RKO (cell line): Measurements from ENCODE around the gene TPSB2.
"Not testable (repeated sequence)": the region's sequence is repeated elsewhere in the genome, so short reads cannot be mapped to it uniquely, and the experiment has no call there.

Experiments used
- DNase-seq: peaks from one replicate; pipeline ENCODE4 v3.0.0-alpha.2; 2016; ENCODE audit warnings: low spot score

TPSB2 gene

GRCh38 chr16:1240436-1240835, 10.5 kb upstream of the TPSB2 start, which contains the start of gene TPSAB1:
TPSAB1 (plus strand) TSS chr16:1240705; CDS start chr16:1240939, 234 bp downstream.
- not testable (repeated sequence) for DNase-seq

- not testable (repeated sequence) for DNase-seq
These were observed 9.6 kb upstream of the TPSB2 start for GRCh38 chr16:1239575-1239974.

GRCh38 chr16:1238909-1239308, 8.9 kb upstream of the TPSB2 start:
- DNase-seq = not testable (repeated sequence)

GRCh38 chr16:1237990-1238389, 8.0 kb upstream of the TPSB2 start:
- no peak for DNase-seq

GRCh38 chr16:1236659-1237058, 6.7 kb upstream of the TPSB2 start:
- not testable (repeated sequence) for DNase-seq

- DNase-seq = not testable (repeated sequence)
These were observed 2.2 kb upstream of the TPSB2 start for GRCh38 chr16:1232049-1232748.

- not testable (repeated sequence) for DNase-seq
These were observed 1.3 kb upstream of the TPSB2 start for GRCh38 chr16:1231301-1231700.

- DNase-seq = not testable (repeated sequence)
These were observed 658 bp upstream of the TPSB2 start for GRCh38 chr16:1230471-1231212.

GRCh38 chr16:1229476-1229875, 508 bp downstream of the TPSB2 start:
- DNase-seq = not testable (repeated sequence)

GRCh38 chr16:1228227-1228626, 1.8 kb downstream of the TPSB2 start:
- not testable (repeated sequence) for DNase-seq

GRCh38 chr16:1226692-1227091, 3.3 kb downstream of the TPSB2 start:
- DNase-seq = not testable (repeated sequence)

- not testable (repeated sequence) for DNase-seq
These were observed 4.2 kb downstream of the TPSB2 start for GRCh38 chr16:1225728-1226311.

GRCh38 chr16:1225051-1225451, 4.9 kb downstream of the TPSB2 start, which contains the start of gene TPSG1:
TPSG1 (minus strand) TSS chr16:1225268; CDS start chr16:1225252, 16 bp downstream.
- no peak for DNase-seq

GRCh38 chr16:1224558-1224957, 5.4 kb downstream of the TPSB2 start:
- no peak for DNase-seq

- DNase-seq = no peak
These were observed 6.4 kb downstream of the TPSB2 start for GRCh38 chr16:1223355-1224214.

GRCh38 chr16:1222553-1223354, 7.2 kb downstream of the TPSB2 start:
- DNase-seq = no peak

- no peak for DNase-seq
These were observed 8.1 kb downstream of the TPSB2 start for GRCh38 chr16:1221628-1222552.

GRCh38 chr16:1220841-1221627, 8.9 kb downstream of the TPSB2 start:
- DNase-seq = no peak
